Forelimb muscle (tissue), 1 donor: ENCODE results near the gene PAX5. TPM values are rescaled to one million over a fixed set of nuclear protein-coding genes. Genes with fewer than 3 reads are reported as not detected.
A peak's percentile ranks its signal among the peaks of the same experiment; 100 is the strongest.
"Not testable (repeated sequence)": the region's sequence is repeated elsewhere in the genome, so short reads cannot be mapped to it uniquely, and the experiment has no call there.

Experiments used
- DNase-seq: peaks from one replicate; pipeline ENCODE4 v3.0.0-alpha.2; 2013; ENCODE audit warnings: low read depth
- polyA plus RNA-seq: library from polyadenylated mRNA; unstranded; fragments of 120-200 nt; gene quantifications from one replicate; pipeline ENCODE4 v1.2.1, GENCODE V29; 2013; ENCODE audit not compliant: insufficient read length

The PAX5 gene
- 0.25 TPM for polyA plus RNA-seq

DNA sequence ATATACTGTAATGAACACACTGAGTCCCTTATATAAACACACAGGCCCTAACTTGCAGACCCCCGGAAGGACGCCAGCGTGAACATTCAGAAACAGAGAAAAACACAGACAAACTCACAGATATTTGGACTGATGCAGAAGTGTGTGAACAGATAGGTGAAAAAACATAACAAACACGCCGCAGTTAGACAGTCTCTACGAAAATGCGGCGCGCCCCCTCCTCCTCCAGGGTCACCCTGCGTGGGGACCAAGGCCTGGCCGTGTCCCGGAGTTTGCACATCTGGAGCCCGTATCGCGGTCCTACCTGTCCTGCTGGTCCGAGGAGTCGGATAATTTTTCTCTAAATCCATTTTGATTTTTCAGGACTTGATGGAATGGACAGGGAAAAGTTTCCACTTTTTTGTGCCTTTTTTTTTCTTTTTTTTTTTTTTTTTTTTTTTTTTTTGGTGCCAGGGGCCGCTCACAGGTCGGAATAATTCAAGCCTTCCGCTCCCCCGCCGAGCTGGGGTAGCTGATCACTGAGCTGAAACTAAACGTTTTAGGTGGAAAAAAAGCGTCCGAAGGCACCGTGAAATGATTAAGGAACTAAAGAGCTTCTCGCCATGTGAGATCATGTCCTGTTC lies at the start of gene PAX5:
PAX5 (minus strand) TSS at position 587 of the 623 bp plus-strand sequence; CDS start at position 350, 237 bp downstream.
- no peak for DNase-seq

DNA sequence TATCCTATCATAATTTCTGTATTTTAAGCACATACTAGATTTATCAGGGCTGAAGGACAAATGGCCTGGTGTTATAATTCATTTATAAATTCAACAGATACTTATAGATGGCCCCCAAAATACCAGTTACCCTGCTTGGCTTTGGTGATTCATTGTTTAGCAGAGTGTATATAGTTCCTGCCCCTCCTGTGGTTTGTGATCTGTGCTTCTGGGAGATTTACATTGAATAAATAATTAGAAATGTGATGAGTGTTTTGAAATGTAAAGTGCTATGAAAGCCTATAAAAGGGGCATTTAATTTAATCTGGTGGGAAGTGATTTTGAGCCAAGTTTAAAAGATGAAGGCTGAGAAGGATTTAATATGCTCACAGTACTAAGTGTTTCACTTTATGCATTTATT lies 49.6 kb upstream of the PAX5 start:
- no peak for DNase-seq

DNA sequence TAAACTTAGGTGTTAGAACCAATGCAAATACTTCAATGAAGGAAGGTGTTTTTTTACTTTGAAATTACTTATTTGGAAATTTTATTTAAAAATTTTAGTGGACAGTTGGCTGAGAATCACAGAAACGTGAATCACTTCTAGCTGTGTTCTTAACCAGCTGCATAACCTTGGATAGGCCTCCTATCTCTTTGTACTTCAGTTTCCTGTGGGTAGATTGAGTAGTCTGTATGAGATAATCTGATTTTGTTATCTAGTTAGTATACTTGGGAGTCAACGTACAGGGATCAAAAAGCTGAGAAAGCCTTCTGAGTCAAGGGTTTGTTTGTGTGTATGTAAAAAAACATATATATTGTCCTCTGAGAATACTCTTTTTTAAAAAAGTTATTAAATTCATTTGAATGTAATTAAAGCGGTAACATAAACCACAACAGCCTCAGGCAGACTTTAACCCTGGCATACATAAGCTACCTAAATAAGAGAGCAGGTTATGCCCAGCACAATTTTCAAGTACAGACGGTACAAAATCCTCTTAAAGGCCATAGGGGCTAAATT lies 48.2 kb upstream of the PAX5 start:
- DNase-seq, result no peak

DNA sequence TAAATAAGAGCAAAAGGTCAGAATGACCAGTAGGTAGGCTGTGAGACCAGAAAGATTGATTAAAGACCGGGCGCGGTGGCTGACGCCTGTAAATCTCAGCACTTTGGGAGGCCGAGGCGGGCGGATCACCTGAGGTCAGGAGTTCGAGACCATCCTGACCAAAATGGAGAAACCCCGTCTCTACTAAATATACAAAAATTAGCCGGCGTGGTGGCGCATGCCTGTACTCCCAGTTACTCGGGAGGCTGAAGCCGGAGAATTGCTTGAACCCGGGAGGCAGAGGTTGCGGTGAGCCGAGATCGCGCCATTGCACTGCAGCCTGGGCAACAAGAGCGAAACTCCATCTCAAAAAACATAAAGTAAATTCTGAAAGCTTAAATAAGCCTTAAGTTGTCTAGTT lies 47.4 kb upstream of the PAX5 start:
- DNase-seq, result not testable (repeated sequence)

DNA sequence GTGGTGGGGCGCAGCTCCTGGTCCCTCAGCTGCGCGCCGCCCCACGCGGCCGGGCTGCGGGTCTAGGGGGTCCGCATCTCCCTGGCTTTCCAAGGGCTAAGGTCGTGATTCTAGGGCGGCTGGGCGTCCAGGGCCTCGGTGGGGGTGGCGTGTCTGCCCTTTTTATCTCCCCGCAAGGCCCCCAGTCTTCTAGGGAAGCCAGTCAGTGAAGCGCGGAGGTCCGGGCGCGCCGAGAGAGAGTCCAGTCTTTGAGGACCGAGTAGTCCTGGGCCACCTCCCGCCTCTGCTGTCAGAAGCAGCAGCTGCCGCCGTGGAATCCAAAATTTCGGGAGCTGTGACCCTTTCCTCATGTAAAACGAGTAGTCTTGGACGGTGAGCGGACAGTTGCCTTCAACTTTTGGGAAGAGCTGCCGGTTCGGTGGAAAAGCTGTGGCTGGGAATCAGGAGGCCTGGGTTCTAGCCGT lies 46.1 kb upstream of the PAX5 start:
- DNase-seq, result not testable (repeated sequence)

DNA sequence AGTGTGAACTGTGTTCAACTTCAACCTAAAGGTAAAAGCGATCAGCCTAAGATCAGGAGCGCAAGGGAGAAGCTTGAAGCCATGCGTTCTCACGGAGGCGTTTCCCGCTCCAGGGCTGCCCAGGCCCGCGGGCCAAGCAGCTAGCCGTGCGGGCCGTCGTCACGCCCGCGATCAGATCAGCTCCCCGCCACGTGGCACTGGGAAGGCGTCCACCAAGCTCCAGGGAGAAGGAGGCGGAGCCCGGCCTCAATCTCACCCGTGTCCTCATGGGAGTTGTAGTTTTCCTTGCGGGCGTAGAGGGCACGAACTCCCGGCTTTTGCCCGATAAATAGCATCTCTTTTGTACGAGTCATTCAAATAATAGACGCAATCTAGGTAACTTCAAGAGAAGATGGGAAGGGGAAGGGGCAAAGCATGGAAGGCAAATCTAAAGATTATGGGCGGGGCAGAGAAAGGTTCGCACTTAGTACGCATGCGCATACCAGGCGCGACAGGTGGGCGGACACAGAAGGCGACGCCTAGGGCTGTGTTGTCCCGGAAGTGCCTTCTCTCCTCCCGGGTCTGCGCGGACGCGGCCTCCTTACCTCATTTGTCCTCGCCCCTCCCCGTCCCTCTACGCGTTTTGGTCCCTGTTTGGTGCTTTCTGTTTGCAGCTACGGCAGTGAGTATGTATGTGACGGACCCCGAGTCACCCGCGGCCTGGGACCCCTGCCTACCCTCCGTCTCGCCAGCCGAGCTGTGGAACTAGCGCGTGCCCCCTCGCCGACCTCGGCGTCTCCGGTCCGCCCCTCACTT lies 45.5 kb upstream of the PAX5 start:
- DNase-seq, result peak; percentile 83

DNA sequence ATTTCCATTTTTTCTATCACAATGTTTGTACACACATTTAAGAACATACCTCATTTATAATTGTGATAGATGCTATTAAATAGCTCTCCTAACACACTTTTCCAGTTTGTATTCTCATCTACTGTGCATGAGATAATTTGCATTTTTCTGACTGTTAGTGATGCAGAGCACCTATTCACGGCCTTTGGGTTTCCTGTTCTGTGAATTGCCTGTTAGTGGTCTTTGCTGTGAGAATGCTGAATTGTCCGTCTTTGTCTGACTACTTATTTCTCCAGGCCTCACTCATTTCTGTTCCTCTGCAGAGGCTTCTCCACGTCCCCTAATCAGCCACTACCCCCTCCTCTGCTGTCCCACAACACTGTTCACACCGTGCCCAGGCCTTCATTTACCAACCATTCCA lies 40.7 kb upstream of the PAX5 start:
- DNase-seq, result not testable (repeated sequence)

DNA sequence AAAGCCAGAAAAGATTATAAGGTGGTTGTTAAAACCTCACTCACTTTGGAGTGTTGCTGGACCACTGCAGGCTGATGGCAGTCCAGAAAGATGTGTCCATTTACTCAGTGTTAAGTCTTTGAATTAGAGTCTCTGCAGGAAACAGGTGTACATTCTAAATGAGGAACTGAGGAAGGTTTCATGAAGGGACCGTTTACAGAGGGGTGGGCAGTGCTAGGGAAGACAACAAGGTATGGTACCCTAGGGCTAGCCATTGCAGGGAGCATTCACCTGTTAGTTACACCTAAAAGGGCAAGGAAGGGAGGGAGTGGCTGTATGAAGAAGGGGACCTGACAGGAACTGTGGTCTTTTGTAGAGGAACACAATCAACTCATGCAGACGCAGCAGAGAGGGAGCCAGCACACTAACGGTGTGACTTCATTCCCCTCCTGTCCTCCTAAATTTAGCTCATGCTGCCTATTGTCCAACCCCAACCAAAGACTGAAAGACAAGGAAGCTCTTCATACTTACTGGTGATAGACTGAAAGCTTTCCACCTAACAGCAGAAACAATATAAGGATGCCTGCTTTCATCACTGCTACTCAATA lies 32.2 kb upstream of the PAX5 start:
- no peak for DNase-seq

DNA sequence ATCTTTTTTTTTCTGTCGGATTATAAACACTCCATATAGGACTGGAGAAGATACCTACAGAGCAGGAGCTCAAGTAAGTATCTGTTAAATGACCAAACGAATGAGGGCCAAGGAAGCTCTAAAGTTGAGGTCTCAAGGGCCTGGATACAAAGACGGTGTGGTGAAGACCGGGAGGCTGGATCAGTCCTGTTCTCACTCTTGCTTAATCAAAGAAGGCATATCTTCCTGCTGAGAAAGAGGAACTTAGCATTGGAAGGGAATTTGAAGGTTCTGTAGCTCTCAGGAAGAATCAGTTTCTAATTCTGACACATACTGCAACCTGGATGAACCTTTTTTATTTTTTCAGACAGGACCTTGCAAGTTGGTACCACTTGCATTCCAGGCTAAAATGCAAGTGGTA lies 28.3 kb upstream of the PAX5 start:
- DNase-seq, result no peak

DNA sequence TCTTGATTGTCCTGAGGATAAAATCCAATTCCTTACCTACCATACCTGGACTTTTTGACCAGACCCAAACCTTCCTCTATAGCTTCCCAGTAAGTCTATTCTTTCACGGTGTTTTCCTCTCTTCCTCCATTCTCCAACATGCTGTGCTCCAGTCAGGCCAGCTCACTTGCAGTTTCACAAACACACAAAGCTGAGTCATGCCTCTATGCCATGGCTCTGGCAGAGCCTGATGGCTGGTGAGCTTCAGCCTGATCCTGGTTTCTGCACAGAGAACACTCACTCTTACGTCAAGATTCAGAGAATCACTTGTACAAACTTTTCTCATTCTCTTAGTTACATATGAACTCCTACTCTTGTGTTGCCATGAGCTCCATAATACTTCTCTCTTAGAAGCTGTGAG lies 27.7 kb upstream of the PAX5 start:
- no peak for DNase-seq

DNA sequence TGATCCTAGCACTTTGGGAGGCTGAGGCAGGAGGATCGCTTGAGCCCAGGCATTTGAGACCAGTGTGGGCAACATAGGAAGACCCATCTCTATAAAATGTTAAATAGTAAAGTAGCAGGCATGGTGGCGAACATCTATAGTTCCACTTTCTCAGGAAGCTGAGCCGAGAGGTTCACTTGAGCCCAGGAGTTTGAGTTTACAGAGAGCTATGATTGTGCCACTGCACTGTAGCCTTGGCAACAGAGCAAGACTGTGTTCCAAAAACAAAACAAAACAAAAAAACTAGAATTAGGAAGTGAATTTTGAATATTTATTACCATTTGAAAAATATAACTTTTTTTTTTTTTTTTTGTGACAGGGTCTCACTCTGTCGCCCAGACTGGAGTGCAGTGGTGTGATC lies 26.8 kb upstream of the PAX5 start:
- no peak for DNase-seq

DNA sequence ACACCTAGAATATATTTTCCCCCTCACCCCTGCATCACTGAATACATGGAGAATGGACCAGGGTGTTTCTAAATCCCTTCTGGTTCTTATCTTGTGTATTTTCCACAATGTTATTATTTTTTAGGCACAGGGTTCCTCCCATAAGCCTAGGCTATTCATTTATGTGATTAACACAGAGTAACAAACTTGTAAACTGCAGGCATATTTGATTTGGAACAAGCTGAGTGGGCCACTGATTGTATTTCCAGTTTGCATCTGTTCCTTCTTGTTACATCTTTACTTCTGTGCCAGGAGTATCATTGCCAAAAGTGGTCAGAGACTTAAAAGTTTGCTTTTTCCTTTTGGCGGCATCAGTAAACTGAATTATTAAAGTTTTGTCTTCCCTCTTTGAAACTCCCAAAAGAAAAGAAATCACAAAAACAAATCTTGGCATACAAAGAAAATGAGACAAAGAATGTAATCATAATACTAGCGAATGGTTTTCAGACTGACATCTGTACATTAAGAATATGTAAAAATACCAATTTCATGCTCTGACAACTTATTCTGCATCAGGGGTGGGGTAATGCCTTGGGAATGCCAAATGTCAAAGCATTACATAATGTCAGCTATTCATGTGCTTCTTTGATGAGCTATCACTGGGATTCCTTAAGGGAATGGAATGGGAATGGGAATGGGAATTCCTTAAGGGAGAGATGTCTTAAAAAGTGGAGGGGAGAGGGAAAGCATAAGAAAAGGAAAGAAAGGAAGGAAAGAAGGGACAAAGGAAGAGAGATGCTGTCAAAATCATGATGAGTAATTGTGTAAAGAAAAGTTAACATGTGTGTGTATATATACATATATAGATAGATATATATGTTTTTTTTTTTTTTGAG lies 22.2 kb upstream of the PAX5 start:
- no peak for DNase-seq

DNA sequence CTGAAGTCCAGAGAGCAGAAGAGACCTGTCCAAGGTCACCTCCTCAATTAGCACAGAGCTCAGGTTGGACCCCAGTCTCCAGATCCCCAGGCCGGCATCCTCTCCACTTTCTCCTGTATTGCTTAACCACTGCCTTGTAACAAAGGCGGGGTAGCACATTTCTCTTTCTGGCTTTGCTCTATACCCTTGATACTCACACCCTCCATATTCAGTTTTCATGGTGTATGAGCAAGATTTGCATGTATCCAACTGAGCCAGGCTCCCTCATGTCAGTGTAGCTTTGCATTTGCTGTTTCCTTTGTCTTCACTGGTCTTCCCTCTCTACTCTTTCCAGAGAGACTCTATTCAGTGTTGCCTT lies 20.3 kb upstream of the PAX5 start:
- DNase-seq, result not testable (repeated sequence)

DNA sequence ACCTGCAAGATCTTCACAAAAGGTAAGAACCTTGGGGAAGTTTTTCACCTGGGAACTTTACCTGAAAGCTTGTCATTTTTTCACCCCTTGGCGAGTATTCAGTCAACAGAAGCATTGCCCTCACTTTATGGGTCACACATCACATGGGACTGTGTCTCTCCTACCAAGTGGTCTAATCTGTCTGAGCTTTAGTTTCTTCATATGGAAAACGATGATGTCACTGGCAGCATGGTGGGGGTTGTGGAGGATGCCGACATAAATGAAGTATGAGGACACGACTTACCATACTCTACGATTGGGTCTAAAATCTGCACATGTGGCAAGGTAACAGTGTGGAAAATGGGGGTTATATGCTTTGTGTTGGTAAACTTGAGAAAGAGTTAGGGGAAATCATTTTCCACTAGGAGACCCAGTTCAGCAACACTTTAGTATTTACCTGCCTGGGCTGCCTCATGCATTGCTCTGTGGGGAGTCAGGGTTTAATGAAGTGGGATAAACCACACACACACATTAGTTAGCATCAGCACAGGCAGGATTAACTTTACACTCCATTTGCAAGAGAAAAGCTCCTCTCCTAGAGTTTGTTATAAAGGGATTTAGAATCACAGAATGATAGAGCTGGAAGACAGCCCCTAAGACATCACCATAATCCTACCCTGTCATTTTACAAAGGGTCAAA lies 19.8 kb upstream of the PAX5 start:
- no peak for DNase-seq

DNA sequence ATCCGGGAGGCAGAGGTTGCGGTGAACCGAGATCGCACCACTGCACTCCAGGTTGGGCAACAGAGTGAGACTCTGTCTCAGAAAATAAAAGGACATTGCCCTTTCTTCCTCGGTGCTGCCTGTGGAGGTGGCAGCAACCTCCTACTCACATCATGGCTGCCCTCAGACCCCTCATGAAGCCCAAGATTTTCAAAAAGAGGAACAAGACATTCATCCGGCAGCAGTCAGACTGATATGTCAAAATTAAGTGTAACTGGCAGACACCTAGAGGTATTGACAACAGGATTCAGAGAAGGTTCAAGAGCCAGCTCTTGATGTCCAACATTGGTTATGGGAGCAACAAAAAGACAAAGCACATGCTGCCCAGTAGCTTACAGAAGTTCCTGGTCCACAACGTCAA lies 12.6 kb upstream of the PAX5 start:
- DNase-seq, result no peak

DNA sequence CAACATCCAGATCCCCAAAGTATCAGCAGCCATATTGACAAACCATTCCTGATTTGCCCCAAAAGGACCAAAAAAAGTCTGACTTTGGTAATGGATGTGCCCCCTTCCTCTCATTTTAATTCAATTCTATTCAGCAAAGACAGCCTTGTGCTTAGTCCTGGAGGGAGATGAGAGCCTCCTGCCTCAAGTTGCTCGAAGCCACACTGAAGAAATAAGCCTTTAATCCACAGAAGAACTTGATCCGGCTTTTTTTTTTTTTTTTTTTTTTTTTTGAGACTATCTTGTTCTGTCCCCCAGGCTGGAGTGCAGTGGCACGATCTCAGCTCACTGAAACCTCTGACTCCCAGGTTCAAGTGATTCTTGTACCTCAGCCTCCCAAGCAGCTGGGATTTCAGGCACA lies 8.4 kb upstream of the PAX5 start:
- DNase-seq, result no peak

DNA sequence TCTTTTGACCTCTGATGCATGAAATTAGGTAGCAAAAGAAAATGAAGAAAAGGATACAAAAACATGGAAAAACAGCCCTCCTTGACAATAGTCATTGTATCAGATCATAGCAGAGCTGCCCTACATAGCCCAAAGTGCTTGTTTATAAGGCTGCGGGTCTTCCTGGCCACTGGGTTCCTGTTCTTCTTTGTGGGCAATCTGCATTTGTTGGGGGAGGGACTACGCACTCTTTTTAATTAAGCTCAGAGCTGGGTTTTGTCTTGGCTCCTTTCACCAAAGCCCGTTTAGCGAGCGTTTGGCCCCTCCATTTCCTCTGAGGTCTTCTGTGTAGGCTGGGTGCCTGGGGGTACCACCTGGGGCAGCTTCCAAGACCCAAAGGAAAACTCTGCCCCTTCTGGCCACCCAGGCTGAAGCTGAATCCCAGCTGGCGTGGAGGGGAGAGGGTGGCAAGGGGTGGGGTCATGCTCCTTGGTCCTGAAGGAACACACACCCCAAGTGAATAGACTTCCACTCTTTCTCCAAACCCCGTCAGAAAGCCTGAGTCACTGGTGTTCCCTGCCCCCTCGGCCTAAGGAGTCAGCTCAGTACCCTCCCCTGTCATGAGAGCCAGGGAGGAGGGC lies 6.5 kb upstream of the PAX5 start:
- no peak for DNase-seq

DNA sequence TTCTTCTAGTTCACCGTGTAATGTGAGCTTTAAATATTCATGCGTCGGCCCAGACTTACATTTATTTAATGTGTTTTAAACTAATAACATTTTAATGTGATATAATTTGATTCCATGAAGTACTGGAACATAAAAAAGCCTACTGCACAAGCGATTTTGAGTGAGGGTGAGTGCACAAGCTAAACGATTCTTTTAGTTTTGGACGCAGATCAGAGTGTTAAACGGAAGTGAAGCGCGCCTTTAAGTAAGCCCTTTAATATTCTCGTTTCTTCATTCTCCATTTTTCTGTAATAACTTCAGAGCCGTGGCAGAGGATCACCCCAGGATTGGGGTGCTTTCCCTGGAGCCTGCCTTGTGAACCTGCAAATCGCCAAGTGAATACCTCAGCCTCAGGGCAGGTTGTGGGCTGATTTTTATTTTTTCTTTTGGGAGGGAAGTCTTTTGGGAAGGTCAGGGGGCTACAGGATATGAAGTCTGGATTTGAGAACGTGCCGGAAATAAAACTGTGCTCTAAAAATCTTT lies 4.9 kb upstream of the PAX5 start:
- DNase-seq, result no peak

DNA sequence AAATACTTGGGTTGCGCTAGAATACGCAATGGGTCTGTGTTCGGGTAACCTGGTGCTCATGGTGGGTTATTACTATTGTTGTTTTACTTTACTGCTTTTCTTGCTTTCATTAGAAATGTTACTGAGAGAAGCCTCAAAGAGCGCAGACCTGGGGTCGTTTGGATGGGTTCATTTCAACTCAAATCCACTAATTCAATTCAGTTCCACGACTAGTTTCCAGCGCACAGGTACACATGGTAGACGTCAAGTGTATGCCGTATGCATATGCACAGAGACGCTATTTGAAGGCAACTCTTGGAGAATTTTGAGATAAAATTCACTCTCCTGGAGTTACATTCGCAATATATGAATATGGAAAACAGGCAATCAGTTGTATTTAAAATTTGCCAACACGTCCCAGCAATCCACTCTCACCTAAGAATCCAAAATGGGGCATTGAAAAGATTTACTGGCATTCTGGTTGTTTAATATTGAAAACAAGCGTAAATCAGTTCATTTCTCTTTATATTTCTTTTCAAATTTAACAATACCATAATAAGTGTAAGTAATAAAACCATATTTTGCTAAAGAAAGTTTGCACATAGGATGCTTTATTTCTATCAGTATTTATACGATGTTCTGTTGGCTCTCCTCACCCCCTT lies 4.4 kb upstream of the PAX5 start:
- DNase-seq, result no peak
